Fibroblast of lung (primary cell): ENCODE measurements around the gene NAALADL1. TPM values are rescaled to one million over a fixed set of nuclear protein-coding genes. Genes with fewer than 3 reads are reported as not detected.

Source experiments
- DNase-seq, 2 donors: peaks; one replicate each; pipeline versions ENCODE4 v3.0.0 to v3.0.0-alpha.2; 2010; ENCODE audit warnings: low read depth in 2 of 2
- H2AFZ ChIP-seq: 2 replicates; pipeline ENCODE4 v1.5.1; 2012; ENCODE audit warnings: low read length, control low read depth, inconsistent platforms
- H3K27ac ChIP-seq: 2 replicates; pipeline ENCODE4 v1.5.1; 2011; ENCODE audit warnings: low read length, control low read depth; ENCODE audit not compliant: insufficient read depth
- H3K27me3 ChIP-seq: 2 replicates; pipeline ENCODE4 v1.5.1; 2011; ENCODE audit warnings: mild to moderate bottlenecking, low read length; ENCODE audit not compliant: control insufficient read depth, insufficient read depth
- H3K36me3 ChIP-seq: 2 replicates; pipeline ENCODE4 v1.5.1; 2011; ENCODE audit warnings: low read length; ENCODE audit not compliant: control insufficient read depth, insufficient read depth
- H3K4me1 ChIP-seq: 2 replicates; pipeline ENCODE4 v1.5.1; 2011; ENCODE audit warnings: low read length; ENCODE audit not compliant: control insufficient read depth, insufficient read depth; ENCODE audit errors: extremely low read depth
- H3K4me2 ChIP-seq: 2 replicates; pipeline ENCODE4 v1.5.1; 2011; ENCODE audit warnings: low read length, control low read depth; ENCODE audit not compliant: insufficient read depth; ENCODE audit errors: extremely low read depth
- H3K4me3 ChIP-seq, 4 experiments: fragments of 200-600 bp in 1 of 4; sonication (generic) in 1 of 4; replicated peaks in 1 of 4; 2 replicates each; pipeline ENCODE4 v1.5.1; 2011 to 2016; ENCODE audit warnings: low read length in 4 of 4, low read depth in 3 of 4, mild to moderate bottlenecking in 3 of 4, control low read depth in 2 of 4, inconsistent platforms in 1 of 4, mixed read lengths in 1 of 4; ENCODE audit not compliant: insufficient read depth in 1 of 4; ENCODE audit errors: control extremely low read depth in 1 of 4
- H3K79me2 ChIP-seq: 2 replicates; pipeline ENCODE4 v1.5.1; 2012; ENCODE audit warnings: mild to moderate bottlenecking, low read length, inconsistent platforms; ENCODE audit not compliant: control insufficient read depth, insufficient read depth
- H3K9ac ChIP-seq: 2 replicates; pipeline ENCODE4 v1.5.1; 2011; ENCODE audit warnings: mild to moderate bottlenecking, low read length, control low read depth; ENCODE audit not compliant: insufficient read depth
- H3K9me3 ChIP-seq: 2 replicates; pipeline ENCODE4 v1.5.1; 2012; ENCODE audit warnings: low read depth, low read length; ENCODE audit not compliant: control insufficient read depth, insufficient read depth
- H4K20me1 ChIP-seq: 2 replicates; pipeline ENCODE4 v1.5.1; 2011; ENCODE audit warnings: low read length; ENCODE audit not compliant: control insufficient read depth, insufficient read depth; ENCODE audit errors: extremely low read depth
- EZH2 ChIP-seq: IDR thresholded peaks from 2 replicates; pipeline ENCODE4 v1.5.1; 2012; ENCODE audit warnings: low read length, control low read depth, mild to moderate bottlenecking; ENCODE audit errors: missing control alignments
- polyA plus RNA-seq, 2 donors: library from polyadenylated mRNA; depleted of rRNA in 1 of 2; stranded (reverse) in 1 of 2; unstranded in 1 of 2; fragments of >200 nt; gene quantifications; 2 replicates each; pipeline ENCODE4 v1.2.1, GENCODE V29; 2011 to 2012; ENCODE audit warnings: missing spikeins in 1 of 2
- total RNA-seq: library from RNA; depleted of rRNA; stranded (reverse); fragments of >200 nt; gene quantifications from 2 replicates; pipeline ENCODE4 v1.2.1, GENCODE V29; 2014
- TF ChIP-seq, protein P1 (sequence below), 2 donors: IDR thresholded peaks in 1 of 2; conservative IDR thresholded peaks in 1 of 2; 1 replicate in 1 of 2; 2 replicates in 1 of 2; pipeline ENCODE4 v1.5.1; 2011 to 2012; ENCODE audit warnings: low read length in 2 of 2, control low read depth in 1 of 2, inconsistent platforms in 1 of 2, low read depth in 1 of 2, mild to moderate bottlenecking in 1 of 2

Gene NAALADL1
- total and polyA plus RNA-seq, 2 donors (not counting 1 experiment from before 2014, with no cell fraction given): 14.9 to 35.5 TPM

DNA sequence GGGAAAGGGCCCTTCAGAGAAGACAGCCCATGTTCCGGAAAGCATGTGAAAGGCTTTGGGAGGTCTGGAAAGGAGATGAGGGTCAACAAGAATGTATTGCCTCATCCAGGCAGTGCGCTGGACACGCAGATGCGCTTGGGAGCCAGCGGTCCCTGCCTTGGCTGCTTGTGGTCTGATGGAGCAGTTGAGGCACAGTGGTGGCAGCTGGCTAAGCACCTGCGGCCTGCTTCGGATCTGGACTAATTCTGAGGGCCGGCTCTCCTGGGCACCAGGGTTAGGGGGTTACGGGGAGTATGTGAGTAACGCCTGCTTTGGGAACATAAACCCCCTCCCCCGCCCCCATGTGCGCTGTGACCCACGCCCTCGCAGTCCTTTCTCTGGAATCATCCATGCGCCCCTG is 48.7 kb upstream of the NAALADL1 start:
- no peaks in the 10 kb centered on the region for H3K27me3 ChIP-seq
- H3K4me3 ChIP-seq: no peak overlapping the region
- H4K20me1 ChIP-seq: no peaks in the 10 kb centered on the region
- TF ChIP-seq, protein P1, sequence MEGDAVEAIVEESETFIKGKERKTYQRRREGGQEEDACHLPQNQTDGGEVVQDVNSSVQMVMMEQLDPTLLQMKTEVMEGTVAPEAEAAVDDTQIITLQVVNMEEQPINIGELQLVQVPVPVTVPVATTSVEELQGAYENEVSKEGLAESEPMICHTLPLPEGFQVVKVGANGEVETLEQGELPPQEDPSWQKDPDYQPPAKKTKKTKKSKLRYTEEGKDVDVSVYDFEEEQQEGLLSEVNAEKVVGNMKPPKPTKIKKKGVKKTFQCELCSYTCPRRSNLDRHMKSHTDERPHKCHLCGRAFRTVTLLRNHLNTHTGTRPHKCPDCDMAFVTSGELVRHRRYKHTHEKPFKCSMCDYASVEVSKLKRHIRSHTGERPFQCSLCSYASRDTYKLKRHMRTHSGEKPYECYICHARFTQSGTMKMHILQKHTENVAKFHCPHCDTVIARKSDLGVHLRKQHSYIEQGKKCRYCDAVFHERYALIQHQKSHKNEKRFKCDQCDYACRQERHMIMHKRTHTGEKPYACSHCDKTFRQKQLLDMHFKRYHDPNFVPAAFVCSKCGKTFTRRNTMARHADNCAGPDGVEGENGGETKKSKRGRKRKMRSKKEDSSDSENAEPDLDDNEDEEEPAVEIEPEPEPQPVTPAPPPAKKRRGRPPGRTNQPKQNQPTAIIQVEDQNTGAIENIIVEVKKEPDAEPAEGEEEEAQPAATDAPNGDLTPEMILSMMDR (conservative IDR thresholded peaks at IDR 0.05 in 1 of 2, IDR thresholded peaks at IDR 0.05 in 1 of 2; ENCODE audit: low read depth in 1 of 2, low read length in 2 of 2): no peak
- no peak for TF ChIP-seq EZH2
- peaks cover 6% of the 10 kb centered on the region for H3K4me1 ChIP-seq
- H3K9ac ChIP-seq: no peak overlapping the region
- DNase-seq: no peak
- peaks cover 7% of the 10 kb centered on the region for H3K36me3 ChIP-seq
- H2AFZ ChIP-seq: no peak overlapping the region
- H3K79me2 ChIP-seq: no peaks in the 10 kb centered on the region
- no peak overlapping the region for H3K4me2 ChIP-seq
- H3K27ac ChIP-seq: no peak overlapping the region
- no peaks in the 10 kb centered on the region for H3K9me3 ChIP-seq

DNA sequence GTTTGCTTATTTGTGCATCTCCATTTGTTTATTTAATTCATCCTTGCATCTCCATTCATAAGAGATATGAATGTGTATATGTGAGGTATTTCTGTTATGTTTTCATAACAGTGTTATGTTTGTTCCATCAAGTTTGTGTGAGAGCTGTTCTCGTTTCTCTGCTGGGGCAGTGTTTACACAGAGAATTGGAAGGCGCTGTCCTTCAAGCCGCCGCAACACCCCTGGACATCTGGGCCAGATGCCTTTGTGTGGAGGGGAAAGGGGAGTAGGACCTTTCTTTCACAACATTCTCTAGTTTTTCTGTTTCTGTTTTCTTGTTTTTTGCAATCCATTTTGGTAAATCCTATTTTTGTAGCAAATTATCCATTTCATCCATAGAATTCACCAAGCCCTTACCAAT is 46.3 kb upstream of the NAALADL1 start:
- TF ChIP-seq, protein P1 (conservative IDR thresholded peaks at IDR 0.05 in 1 of 2, IDR thresholded peaks at IDR 0.05 in 1 of 2; ENCODE audit: low read depth in 1 of 2, low read length in 2 of 2): no peak
- TF ChIP-seq EZH2: no peak
- Histone ChIP-seq H4K20me1 (no peaks in the 10 kb centered on the region), H3K27ac (no peak overlapping the region), H3K9me3 (no peaks in the 10 kb centered on the region), H3K4me2 (peak overlapping the region; percentile 2), H2AFZ (no peak overlapping the region), H3K4me1 (no peaks in the 10 kb centered on the region), H3K79me2 (no peaks in the 10 kb centered on the region), H3K27me3 (no peaks in the 10 kb centered on the region), H3K9ac (no peak overlapping the region), H3K4me3 (no peak overlapping the region), H3K36me3 (peaks cover 6% of the 10 kb centered on the region)
- peak in 1 of 2 donors; percentile 54 for DNase-seq

DNA sequence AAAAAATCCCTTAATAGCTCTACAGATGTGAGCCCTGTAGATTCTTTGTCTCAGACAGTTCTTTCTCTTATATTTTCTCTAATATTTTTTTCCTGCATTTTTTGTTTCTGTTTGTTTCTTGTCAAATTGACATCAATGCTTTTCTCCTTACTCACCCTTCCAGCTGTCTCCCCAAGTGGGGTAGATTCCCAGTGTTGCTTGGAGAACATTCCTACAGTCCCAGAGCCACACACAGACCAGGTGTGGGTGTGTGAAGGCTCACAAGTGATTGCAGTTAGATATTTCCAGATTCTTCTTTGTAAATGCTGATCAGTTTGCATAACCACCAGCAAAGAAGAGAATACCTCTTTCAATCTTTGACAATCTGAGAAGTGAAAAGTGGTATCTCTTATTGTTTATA is 45.1 kb upstream of the NAALADL1 start:
- H3K4me2 ChIP-seq: no peak overlapping the region

More for the DNA sequence above, 45.1 kb upstream of the NAALADL1 start:
- no peak overlapping the region for H2AFZ ChIP-seq
- no peak overlapping the region for H3K4me3 ChIP-seq
- no peak overlapping the region for H3K27ac ChIP-seq
- no peak for DNase-seq
- TF ChIP-seq EZH2: no peak
- TF ChIP-seq, protein P1 (conservative IDR thresholded peaks at IDR 0.05 in 1 of 2, IDR thresholded peaks at IDR 0.05 in 1 of 2; ENCODE audit: low read depth in 1 of 2, low read length in 2 of 2): no peak
- no peak overlapping the region for H3K9ac ChIP-seq
- H3K79me2 ChIP-seq: no peaks in the 10 kb centered on the region
- no peaks in the 10 kb centered on the region for H3K27me3 ChIP-seq
- H3K9me3 ChIP-seq: no peaks in the 10 kb centered on the region
- H3K4me1 ChIP-seq: no peaks in the 10 kb centered on the region
- H3K36me3 ChIP-seq: peaks cover 2% of the 10 kb centered on the region
- H4K20me1 ChIP-seq: no peaks in the 10 kb centered on the region
